OCI-LY7 (cell line): ENCODE results near the gene MBTPS1. TPM values are rescaled to one million over a fixed set of nuclear protein-coding genes. Genes with fewer than 3 reads are reported as not detected.

Experiments
- BruUV-seq: library from RNA; stranded (reverse); fragments of 400-500 nt; replicated peaks from 2 replicates; lab custom pipeline; 2021; lab: Mats Ljungman, UMichigan
- CTCF ChIA-PET: fragments of 300-600 bp; sonication (Branson Sonifier 250); formaldehyde crosslinking; loops from one replicate; lab custom pipeline; 2022; ENCODE audit warnings: antibody characterized with exemption; ENCODE audit not compliant: unreplicated experiment; lab: Charles Lee
- POLR2A ChIA-PET: fragments of 300-600 bp; sonication (Branson Sonifier 250); formaldehyde crosslinking; loops from one replicate; lab custom pipeline; 2022; ENCODE audit warnings: antibody characterized with exemption; lab: Charles Lee
- DNase-seq: peaks from one replicate; pipeline ENCODE4 v3.0.0-alpha.2; 2015; ENCODE audit warnings: low spot score
- H2AFZ ChIP-seq: fragments of 200-600 bp; sonication (generic), shearing (Covaris generic); 2 replicates; pipeline ENCODE4 v1.6.1; 2014; ENCODE audit warnings: mild to moderate bottlenecking, antibody characterized with exemption, low read length, moderate library complexity
- H3K27ac ChIP-seq: fragments of 200-600 bp; sonication (generic); 2 replicates; pipeline ENCODE4 v1.5.1; 2014; ENCODE audit warnings: mixed run types, low read depth, mild to moderate bottlenecking, moderate library complexity, low read length, inconsistent platforms; ENCODE audit not compliant: poor library complexity, severe bottlenecking
- H3K36me3 ChIP-seq: fragments of 200-600 bp; sonication (generic); 2 replicates; pipeline ENCODE4 v1.6.1; 2014; ENCODE audit warnings: mild to moderate bottlenecking, antibody characterized with exemption, low read length, moderate library complexity, mixed read lengths; ENCODE audit not compliant: insufficient read depth
- H3K4me1 ChIP-seq: fragments of 200-600 bp; sonication (generic); 2 replicates; pipeline ENCODE4 v1.5.1; 2014; ENCODE audit warnings: mild to moderate bottlenecking, low read length; ENCODE audit not compliant: insufficient read depth, poor library complexity, severe bottlenecking
- H3K4me2 ChIP-seq: fragments of 200-600 bp; sonication (generic); 2 replicates; pipeline ENCODE4 v1.6.1; 2014; ENCODE audit warnings: mild to moderate bottlenecking, low read length
- H3K4me3 ChIP-seq: fragments of 200-600 bp; sonication (generic); 2 replicates; pipeline ENCODE4 v1.5.1; 2014; ENCODE audit warnings: mild to moderate bottlenecking, low read depth, low read length; ENCODE audit not compliant: poor library complexity, severe bottlenecking
- H3K79me2 ChIP-seq: fragments of 200-600 bp; sonication (generic); 2 replicates; pipeline ENCODE4 v1.6.1; 2016; ENCODE audit warnings: low read depth, mild to moderate bottlenecking, low read length, moderate library complexity, mixed read lengths; ENCODE audit not compliant: insufficient read depth
- H3K9me2 ChIP-seq: fragments of 200-600 bp; sonication (generic); 2 replicates; pipeline ENCODE4 v1.6.1; 2016; ENCODE audit warnings: mild to moderate bottlenecking, low read length, mixed read lengths; ENCODE audit not compliant: insufficient read depth
- H3K9me3 ChIP-seq: fragments of 200-600 bp; sonication (generic); 2 replicates; pipeline ENCODE4 v1.6.1; 2014; ENCODE audit warnings: mild to moderate bottlenecking, mixed run types, low read length, mixed read lengths
- H4K20me1 ChIP-seq: fragments of 200-600 bp; sonication (generic); 2 replicates; pipeline ENCODE4 v1.6.1; 2014; ENCODE audit warnings: mild to moderate bottlenecking, antibody characterized with exemption, low read length, moderate library complexity, mixed read lengths; ENCODE audit not compliant: insufficient read depth
- EZH2phosphoT487 ChIP-seq: fragments of 200-600 bp; sonication (generic); IDR thresholded peaks from 2 replicates; pipeline ENCODE4 v1.6.1; 2018; ENCODE audit warnings: low read depth, borderline replicate concordance, mild to moderate bottlenecking, mixed run types, antibody characterized with exemption, low read length, moderate library complexity, mixed read lengths
- intact Hi-C: fragments of 100-400 bp; cut with micrococcal nuclease; formaldehyde crosslinking; loops from one replicate; pipeline ENCODE4 v1.10.0; 2022; ENCODE audit not compliant: unreplicated experiment
- total RNA-seq, 2 experiments: library from RNA; depleted of rRNA in 1 of 2; stranded (reverse); fragments of >200 nt in 1 of 2; shearing (Covaris generic) in 1 of 2; gene quantifications; 2 replicates each; pipeline ENCODE4 v1.2.3, GENCODE V29; 2014 to 2022
- TF ChIP-seq, protein P1 (sequence below): fragments of 200-600 bp; sonication (generic); conservative IDR thresholded peaks from 2 replicates; pipeline ENCODE4 v1.5.1; 2014; ENCODE audit warnings: mild to moderate bottlenecking, antibody characterized with exemption, low read length, moderate library complexity, mixed read lengths

Gene MBTPS1
- total RNA-seq, 2 experiments from 2014 or later: 49.6 to 65.2 TPM

DNA sequence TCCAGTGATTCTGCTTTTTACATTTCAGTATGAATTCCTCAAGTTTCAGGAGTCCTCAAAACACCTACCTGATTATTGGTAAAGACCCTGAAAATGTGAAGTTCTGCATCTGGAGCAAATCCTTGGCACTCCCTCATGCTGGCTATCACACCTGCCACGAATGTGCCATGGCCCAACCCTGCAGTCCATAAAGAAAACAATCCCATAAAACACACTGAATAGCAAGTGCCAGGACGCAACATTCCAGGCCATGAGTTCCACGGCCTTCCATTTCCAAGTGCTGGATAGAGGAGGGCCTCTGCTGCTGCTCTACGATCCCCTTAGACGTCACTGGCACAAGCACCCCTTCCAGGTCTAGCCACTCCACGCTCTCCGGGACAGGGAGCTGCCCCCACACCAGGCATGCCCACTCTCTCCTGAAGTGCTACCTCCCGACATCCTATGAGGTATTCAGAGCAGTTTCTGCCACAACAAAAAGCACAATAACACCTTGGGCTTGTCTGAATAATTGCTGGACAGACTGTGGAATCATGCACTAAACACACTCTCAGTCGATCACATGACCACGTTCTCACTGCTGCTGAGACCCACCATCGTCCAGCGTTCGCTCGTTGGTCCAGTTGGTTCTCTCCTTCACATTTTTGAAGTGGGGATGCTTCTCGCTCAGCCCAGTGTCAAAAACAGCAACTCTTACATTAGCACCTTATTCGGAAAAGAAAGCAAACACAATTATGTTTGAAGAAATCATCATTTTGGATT lies 23.4 kb downstream of the MBTPS1 start:
- CTCF ChIA-PET: no interaction called here

DNA sequence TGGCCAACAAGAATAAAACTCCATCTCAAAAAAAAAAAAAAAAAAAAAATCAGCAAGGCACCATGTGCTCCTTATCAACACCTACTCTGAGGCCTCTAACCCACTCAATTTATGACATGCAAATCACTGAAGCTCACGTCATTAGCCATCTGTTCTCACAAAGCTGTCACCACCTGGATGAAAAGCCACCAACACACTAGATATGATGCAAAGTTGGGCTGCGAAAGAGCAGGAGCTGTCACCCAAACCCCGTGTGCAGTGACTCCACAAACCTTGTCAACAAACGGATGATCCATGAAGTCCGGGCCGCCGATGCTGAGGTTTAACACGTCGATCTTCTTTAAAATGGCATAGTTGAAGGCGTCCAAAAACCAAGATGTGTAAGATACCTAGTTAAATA lies 25.3 kb downstream of the MBTPS1 start:
- Histone ChIP-seq H3K4me1 (peaks cover 47% of the 10 kb centered on the region), H3K27ac (no peak overlapping the region), H3K36me3 (peaks cover 99% of the 10 kb centered on the region), H3K79me2 (no peaks in the 10 kb centered on the region), H2AFZ (no peak overlapping the region), H4K20me1 (no peaks in the 10 kb centered on the region), H3K9me2 (no peaks in the 10 kb centered on the region), H3K4me3 (no peak overlapping the region), H3K4me2 (no peak overlapping the region), H3K9me3 (no peaks in the 10 kb centered on the region)
- POLR2A ChIA-PET: no interaction called here
- intact Hi-C loops: no loop called here
- CTCF ChIA-PET: interaction anchor here (0.6 kb wide), 1 partner anchor 747 kb away, joined by 4 read pairs; no protein-coding TSS in a partner anchor
- no peak for TF ChIP-seq EZH2phosphoT487
- TF ChIP-seq, protein P1, sequence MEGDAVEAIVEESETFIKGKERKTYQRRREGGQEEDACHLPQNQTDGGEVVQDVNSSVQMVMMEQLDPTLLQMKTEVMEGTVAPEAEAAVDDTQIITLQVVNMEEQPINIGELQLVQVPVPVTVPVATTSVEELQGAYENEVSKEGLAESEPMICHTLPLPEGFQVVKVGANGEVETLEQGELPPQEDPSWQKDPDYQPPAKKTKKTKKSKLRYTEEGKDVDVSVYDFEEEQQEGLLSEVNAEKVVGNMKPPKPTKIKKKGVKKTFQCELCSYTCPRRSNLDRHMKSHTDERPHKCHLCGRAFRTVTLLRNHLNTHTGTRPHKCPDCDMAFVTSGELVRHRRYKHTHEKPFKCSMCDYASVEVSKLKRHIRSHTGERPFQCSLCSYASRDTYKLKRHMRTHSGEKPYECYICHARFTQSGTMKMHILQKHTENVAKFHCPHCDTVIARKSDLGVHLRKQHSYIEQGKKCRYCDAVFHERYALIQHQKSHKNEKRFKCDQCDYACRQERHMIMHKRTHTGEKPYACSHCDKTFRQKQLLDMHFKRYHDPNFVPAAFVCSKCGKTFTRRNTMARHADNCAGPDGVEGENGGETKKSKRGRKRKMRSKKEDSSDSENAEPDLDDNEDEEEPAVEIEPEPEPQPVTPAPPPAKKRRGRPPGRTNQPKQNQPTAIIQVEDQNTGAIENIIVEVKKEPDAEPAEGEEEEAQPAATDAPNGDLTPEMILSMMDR: no peak
- BruUV-seq: no TSS peak
- peak; percentile 32 for DNase-seq

More for the DNA sequence above, 23.4 kb downstream of the MBTPS1 start:
- Histone ChIP-seq H3K4me3 (no peak overlapping the region), H4K20me1 (no peaks in the 10 kb centered on the region), H3K36me3 (peaks cover 98% of the 10 kb centered on the region), H3K9me2 (no peaks in the 10 kb centered on the region), H3K9me3 (no peaks in the 10 kb centered on the region), H3K79me2 (no peaks in the 10 kb centered on the region), H3K4me1 (peaks cover 29% of the 10 kb centered on the region), H3K27ac (no peak overlapping the region), H2AFZ (no peak overlapping the region), H3K4me2 (no peak overlapping the region)
- BruUV-seq: no TSS peak
- DNase-seq: no peak
- TF ChIP-seq, protein P1: no peak
- TF ChIP-seq EZH2phosphoT487: no peak
- POLR2A ChIA-PET: interaction anchor here (0.6 to 0.7 kb wide), 2 partner anchors 8 to 40 kb away, joined by 3 read pairs; no protein-coding TSS in a partner anchor
- intact Hi-C loops: no loop called here

DNA sequence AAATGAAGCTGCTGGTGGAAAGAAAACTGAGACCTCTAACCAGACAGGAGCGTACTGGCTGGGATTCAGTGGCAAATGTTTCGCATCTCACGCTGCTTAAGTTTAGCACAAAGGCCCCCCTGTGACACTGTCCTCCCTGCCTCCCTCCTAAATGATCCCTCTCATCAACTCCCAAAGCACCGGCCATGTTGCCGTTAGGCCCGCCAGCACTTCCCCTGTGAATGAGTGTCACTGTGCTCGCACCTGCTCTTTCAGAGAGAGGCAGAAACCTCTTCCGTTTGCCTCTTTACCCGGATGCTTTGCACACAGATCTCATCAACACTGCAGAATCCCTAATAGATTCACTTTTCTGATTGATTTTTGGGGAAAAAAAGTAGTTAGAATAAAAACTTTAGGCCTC lies 26.5 kb downstream of the MBTPS1 start:
- H3K4me3 ChIP-seq: no peak overlapping the region
- TF ChIP-seq, protein P1: no peak
- TF ChIP-seq EZH2phosphoT487: no peak
- H3K27ac ChIP-seq: peak overlapping the region; percentile 66
- intact Hi-C loops: no loop called here
- peaks cover 60% of the 10 kb centered on the region for H3K4me1 ChIP-seq
- H3K36me3 ChIP-seq: peaks cover 94% of the 10 kb centered on the region
- ChIA-PET POLR2A (interaction anchor here (0.7 to 1.2 kb wide), 2 partner anchors 25 to 334 kb away, joined by 4 to 5 read pairs; no protein-coding TSS in a partner anchor), CTCF (no interaction called here)
- H3K9me2 ChIP-seq: no peaks in the 10 kb centered on the region
- no peaks in the 10 kb centered on the region for H3K79me2 ChIP-seq
- no peak overlapping the region for H2AFZ ChIP-seq
- no TSS peak for BruUV-seq
- no peak for DNase-seq
- H3K4me2 ChIP-seq: no peak overlapping the region
- no peaks in the 10 kb centered on the region for H4K20me1 ChIP-seq
- no peaks in the 10 kb centered on the region for H3K9me3 ChIP-seq
